LHCN-M2 (cell line): Measurements from ENCODE around the gene MCMBP. TPM values are rescaled to one million over a fixed set of nuclear protein-coding genes. Genes with fewer than 3 reads are reported as not detected.
"Not testable (repeated sequence)": the region's sequence is repeated elsewhere in the genome, so short reads cannot be mapped to it uniquely, and the experiment has no call there.

Source experiments
- DNase-seq: peaks from one replicate; pipeline ENCODE4 v3.0.0-alpha.2; 2012; ENCODE audit warnings: low read depth
- polyA plus RNA-seq: library from polyadenylated mRNA; unstranded; fragments of >200 nt; gene quantifications from one replicate; pipeline ENCODE4 v1.2.1, GENCODE V29; 2012; ENCODE audit warnings: missing spikeins
- total RNA-seq: library from RNA; depleted of rRNA; stranded (reverse); fragments of >200 nt; gene quantifications from 2 replicates; pipeline ENCODE4 v1.2.3, GENCODE V29; 2014; rRNA removed

MCMBP gene, protein sequence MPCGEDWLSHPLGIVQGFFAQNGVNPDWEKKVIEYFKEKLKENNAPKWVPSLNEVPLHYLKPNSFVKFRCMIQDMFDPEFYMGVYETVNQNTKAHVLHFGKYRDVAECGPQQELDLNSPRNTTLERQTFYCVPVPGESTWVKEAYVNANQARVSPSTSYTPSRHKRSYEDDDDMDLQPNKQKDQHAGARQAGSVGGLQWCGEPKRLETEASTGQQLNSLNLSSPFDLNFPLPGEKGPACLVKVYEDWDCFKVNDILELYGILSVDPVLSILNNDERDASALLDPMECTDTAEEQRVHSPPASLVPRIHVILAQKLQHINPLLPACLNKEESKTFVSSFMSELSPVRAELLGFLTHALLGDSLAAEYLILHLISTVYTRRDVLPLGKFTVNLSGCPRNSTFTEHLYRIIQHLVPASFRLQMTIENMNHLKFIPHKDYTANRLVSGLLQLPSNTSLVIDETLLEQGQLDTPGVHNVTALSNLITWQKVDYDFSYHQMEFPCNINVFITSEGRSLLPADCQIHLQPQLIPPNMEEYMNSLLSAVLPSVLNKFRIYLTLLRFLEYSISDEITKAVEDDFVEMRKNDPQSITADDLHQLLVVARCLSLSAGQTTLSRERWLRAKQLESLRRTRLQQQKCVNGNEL
- 68.0 and 80.1 TPM in 2 replicates for total RNA-seq
- 28.0 TPM for polyA plus RNA-seq

DNA sequence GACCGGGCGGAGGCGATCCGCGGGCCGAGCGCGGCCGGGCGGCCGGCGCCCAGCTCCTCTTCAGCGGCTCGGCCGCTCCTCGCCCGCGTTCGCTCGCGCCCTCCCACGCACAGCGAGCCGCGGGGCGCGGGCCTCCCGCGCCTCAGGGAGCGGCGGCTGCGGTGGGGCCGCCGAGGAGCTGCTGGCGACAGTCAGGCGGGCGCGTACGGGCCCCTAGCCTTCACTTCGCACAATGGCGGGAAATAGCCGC lies at the start of gene MCMBP:
MCMBP (minus strand) TSS at position 234 of the 250 bp plus-strand sequence. CDS start 259 bp downstream, outside the sequence.
- no peak for DNase-seq

DNA sequence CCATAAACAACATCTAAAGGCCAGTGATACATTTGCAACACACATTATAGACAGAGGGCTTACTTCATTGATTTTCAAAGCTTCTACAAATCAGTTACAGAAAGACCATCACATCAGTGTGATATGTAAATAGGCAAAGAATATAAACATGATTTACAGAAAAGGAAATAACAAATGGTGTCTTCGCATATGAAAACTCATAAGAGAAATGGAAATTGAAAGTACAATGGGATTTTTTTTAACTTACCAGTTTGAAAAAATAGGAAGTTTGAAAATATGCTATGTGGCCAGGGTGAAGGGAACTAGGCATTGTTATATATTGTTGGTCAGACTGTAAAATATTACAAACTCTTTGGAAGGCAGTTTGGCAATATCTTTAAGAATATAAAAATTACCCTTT lies 47.2 kb upstream of the MCMBP start:
- no peak for DNase-seq

DNA sequence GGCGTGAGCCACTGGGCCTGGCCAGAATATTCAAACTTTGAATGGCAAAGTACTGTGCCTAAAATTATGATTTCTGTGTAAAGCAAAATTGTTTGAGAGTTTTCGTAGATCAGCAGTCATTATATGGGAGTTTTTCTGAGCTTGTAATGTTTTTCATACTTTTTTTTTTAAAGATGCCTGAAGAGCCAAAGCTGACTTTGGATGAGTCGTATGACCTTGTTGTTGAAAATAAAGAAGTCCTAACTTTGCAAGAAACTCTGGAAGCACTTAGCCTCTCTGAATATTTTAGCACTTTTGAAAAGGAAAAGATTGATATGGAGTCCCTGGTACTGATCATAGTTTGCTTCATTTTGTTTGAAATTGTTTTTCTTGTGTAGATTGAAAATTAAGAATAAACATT lies 46.6 kb upstream of the MCMBP start:
- DNase-seq: no peak

DNA sequence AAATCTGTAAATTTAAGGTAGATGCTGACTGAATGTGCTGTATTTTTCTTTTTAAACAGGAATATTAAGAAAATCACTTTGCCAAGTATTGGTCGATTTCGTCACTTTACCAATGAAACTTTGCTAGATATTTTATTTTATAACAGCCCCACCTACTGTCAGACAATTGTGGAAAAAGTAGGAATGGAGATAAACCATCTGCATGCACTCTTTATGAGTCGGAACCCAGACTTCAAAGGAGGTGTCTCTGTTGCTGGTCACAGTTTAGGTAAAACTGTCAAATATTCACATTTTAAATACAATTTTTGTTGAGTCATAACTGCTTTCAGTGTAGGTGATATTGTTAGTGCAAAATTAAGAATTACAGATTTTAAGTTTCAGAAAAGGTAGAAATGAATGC lies 45.1 kb upstream of the MCMBP start:
- no peak for DNase-seq

DNA sequence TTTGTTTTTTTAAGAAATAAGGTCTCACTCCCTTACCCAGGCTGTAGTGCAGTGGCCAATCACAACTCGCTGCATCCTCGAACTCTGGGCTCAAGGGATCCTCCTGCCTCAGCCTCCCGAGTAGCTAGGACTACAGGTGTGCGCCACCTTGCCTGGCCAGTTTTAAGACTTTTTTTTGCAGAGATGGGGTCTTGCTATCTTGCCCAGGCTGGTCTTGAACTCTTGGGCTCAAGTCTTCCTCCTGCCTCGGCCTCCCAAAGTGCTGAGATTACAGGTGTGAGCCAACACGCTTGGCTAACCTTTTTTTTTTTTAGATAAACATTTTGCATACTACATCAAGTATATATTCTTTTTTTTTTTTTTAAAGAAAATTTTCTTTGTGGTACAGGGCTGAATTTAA lies 38.0 kb upstream of the MCMBP start:
- no peak for DNase-seq

DNA sequence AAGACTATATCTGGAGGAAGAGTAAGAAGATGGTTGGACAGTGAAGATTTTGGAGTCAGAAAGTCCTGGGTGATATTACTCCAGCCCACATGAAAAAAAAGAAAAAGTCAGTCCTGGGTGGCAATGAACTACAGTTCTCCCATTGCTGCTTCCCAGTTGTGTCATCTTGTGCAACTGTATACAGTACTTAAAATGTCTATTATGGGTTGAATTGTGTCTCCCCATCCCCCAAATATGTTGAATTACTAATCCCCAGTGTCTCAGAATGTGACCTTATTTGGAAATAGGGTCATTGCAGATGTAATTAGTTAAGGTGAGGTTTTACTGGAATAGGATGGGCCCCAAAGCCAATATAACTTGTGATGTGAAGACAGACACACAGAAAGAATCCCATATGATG lies 35.5 kb upstream of the MCMBP start:
- DNase-seq: no peak

DNA sequence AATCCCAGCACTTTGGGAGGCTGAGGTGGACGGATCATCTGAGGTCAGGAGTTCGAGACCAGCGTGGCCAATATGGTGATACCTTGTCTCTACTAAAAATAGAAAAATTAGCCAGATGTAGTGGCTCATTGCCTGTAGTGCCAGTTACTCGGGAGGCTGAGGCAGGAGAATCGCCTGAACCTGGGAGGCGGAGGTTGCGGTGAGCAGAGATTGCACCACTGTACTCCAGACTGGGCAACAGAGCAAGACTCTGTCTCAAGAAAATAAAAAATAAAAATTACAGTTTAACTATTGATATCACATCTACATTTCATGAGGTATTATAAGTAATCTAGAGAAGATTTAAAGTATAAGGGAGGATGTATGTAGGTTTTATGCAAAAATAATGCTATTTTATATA lies 35.1 kb upstream of the MCMBP start:
- DNase-seq: not testable (repeated sequence)

DNA sequence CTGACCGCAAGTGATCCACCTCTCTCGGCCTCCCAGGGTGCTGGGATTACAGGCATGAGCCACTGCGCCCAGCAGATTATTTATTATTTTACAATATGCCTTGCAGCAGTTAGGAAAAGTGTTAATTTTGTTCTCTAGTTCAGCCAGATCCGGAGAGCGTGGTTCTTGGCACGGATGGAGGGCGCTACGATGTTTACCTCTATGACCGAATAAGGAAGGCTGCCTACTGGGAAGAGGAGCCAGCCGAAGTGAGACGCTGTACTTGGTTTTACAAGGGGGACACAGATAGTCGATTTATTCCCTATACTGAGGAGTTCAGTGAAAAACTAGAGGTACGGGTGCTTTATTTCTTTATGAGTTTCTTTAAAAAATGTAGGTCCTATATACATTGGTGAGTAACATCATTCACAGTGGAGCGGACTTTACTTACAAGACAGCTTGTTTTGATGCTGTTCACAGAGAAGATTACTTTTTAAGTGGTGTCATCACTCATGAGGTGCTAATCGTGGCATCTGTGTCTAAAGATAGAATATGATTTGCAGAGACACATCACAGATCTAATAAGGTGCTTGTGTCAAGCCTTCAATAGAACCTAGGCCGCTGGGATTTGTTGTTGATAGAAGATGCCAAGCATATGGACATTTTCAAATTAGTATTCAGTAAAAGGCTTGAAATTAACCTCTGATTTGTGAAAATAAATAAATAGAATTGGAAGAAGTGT lies 31.5 kb upstream of the MCMBP start:
- DNase-seq: no peak

DNA sequence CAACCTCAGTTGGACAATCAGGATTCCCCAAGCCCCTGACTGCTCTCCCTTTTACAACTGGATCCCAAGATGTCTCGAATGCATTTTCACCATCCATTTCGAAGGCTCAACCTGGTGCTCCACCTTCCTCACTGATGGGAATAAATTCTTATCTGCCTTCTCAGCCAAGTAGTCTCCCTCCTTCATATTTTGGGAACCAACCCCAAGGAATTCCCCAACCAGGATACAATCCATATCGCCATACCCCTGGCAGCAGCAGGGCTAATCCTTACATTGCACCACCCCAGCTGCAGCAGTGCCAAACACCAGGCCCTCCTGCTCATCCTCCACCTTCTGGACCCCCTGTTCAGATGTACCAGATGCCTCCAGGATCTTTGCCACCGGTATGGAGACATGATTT lies 25.9 kb upstream of the MCMBP start:
- no peak for DNase-seq

DNA sequence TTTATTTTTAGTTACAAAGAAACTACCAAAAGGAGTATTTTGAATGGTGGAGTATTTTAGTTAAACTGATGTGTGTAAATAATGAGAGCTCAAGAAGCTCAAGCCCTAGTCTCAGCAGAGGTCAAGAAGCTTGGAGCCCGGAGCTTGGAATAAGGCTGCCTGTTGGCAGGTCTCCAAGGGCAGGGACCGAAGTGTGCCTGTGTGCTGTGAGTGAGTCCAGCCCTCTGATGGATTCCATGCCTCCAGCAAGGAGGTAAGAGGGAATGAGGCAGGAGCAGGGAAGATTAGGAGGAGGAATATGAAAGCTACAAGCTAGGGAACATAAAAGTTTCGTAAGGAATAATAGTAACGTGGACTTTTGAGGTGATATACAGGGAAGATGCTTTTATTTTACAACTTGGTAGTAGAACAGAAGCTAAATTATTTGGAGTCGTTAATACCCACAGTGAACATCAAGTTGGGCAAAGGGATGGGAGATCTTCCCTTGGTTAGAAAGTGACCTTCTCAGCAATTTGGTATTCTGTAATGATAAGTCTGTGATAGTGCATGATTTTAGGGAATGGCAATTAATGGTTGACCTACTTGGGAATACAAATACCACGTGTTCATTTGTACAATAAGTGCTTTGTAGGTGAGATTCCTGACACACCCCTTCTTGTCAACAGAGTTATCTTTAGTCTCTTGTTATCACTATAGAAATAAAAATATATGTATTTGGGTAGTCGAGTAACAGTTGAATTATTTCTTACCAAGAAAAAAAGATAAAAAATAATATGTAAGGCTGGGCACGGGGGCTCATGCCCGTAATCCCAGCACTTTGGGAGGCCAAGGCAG lies 24.5 kb upstream of the MCMBP start:
- peak; percentile 12 for DNase-seq

DNA sequence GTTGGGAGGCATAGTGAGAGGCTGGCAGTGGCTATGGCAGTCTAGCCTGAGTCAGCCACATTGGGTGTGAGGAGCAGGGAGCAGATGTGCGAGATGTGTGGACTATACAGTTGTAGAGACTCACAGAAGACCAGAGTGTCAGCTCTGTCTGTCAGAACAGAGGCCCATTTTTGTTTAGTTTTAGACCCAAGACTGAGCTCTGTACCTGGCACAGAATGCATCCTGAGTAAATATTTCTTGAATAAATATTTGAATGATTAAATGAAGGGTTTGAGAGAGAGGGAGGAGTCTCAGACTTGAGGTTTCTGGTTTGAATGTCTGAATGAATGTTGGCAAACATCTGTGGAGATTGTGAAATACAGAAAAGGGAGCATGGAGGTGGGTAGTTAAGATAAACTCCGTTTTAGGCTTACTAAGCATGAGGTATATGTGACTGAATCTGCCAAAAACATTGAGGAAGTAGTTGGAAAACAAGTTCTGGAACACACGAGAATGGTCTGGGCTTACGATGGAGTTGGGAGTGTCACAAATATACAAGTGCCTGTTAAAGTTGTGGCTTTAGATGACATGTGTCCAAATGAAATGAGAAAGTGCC lies 23.5 kb upstream of the MCMBP start:
- DNase-seq: peak; percentile 63

DNA sequence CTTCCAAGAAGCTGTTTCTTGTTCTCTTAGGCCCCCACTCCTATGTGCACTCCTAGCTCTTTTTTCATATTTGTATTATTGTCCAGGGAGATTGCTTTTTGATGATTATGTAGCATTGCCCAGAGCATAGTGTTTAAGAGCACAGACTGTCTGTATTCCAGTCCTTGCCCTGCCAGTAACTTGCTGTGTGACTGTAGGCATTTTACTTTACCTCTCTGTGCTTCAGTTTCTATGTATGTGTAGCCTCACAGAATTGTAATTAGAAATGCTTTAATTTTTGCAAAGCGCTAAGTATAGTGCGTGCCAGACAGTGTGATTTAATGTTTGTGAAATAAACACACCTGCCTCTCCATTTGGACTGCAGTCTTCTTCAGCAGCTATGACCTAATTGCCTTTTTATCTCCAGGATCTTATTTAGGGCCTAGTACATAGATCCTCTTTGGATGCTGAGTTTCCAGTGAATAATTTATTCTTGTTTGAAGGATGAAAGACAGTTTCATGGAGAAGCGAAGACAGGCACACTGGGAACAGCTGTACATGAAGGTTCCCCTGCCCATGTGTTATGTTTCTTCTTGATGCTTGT lies 21.3 kb upstream of the MCMBP start:
- DNase-seq: no peak

DNA sequence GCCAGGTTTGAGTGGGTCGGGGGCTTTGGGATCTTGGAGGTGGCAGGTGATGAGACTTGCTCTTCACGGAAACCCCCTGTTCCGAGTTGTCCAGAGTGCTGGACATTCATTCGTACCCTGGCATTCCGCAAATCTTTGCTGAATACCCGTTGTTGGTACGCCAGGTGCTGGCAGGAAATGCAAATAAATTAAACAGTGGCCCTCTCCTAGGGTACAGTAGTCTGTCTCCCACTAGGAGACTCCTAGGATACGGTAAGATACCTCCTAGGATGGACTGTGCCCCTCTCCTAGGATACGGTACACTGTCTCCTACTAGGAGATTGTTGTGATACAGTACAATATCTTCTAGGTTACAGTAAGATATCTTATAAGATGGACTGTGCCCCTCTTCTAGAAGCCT lies 20.4 kb upstream of the MCMBP start:
- DNase-seq: no peak

DNA sequence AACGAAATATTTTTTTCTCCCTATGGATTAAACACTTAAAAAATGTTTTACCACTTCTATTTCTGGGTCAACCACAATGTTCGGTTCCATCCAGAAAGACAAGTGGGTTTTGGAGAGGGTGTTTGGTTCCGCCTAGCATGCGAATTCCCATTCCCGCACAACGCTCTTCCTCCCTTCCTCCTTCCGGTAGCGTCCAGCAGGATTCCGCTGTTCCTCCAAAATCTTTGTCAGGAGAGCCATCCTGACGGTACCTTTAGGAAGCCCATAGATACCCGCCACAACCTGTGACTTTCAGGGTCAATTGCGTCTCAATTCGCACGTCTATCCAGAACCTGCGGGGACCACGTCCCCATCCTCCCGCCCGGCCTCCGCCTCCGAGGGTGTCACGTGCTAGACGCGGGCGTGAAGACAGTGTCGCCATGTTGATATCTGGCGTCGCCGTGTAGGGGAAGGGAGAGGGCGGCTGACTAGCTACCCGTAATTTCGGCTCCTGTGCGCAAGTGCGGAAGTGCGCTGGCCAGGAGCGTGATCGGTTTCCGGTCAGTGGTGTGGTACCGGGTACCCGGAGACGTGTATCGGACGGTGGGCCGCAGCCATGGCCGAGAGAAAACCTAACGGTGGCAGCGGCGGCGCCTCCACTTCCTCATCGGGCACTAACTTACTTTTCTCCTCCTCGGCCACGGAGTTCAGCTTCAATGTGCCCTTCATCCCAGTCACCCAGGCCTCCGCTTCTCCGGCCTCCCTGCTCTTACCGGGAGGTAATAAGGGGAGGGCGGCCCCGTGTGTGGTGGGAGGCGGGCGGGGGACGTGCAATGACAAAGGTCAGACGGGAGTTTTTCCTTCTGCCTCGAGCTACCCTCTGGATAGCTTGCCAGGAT lies 19.8 kb upstream of the MCMBP start, which contains the start of gene SEC23IP:
SEC23IP (plus strand) TSS at position 543 of the 878 bp plus-strand sequence; CDS start at position 596, 53 bp downstream.
- DNase-seq: peak; percentile 95

DNA sequence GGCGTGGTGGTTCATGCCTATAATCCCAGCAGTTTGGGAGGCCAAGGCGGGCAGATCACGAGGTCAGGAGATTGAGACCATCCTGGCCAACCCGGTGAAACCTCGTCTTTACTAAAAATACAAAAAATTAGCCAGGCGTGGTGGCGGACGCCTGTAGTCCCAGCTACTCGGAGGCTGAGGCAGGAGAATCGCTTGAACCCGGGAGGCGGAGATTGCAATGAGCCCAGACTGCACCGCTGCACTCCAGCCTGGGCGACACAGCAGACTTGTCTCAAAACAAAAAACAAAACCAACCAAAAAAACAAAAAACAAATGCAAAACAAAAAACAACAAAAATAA lies 19.2 kb upstream of the MCMBP start:
- DNase-seq: not testable (repeated sequence)

DNA sequence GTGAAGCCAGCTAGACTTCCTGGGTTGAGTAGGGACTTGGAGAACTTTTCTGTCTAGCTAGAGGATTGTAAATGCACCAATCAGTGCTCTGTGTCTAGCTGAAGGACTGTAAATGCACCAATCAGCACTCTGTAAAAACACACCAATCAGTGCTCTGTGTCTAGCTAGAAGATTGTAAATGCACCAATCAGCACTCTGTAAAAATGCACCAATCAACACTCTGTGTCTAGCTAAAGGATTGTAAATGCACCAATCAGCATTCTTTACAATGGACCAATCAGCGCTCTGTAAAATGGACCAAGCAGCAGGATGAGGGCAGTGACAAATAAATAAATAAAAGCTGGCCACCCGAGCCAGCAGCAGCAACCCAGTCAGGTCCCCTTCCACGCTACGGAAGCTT lies 17.7 kb upstream of the MCMBP start:
- not testable (repeated sequence) for DNase-seq

DNA sequence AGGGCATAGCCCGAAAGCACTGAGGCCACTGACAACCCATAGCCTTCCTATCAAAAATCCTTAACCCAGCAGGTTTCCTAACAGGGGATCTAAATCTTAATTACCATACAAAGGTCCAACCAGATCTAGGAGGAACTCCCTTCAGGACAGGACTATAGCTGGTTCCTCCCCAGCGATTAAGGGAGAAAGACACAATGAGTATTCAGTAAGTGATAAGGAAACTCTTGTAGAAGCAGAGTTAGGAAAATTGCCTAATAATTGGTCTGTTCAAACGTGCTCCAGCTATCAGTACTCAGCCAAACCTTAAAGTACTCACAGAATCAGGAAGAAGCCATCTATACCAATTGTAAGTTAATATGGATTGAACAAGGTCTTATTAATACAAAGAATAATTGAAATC lies 16.6 kb upstream of the MCMBP start:
- DNase-seq: not testable (repeated sequence)

DNA sequence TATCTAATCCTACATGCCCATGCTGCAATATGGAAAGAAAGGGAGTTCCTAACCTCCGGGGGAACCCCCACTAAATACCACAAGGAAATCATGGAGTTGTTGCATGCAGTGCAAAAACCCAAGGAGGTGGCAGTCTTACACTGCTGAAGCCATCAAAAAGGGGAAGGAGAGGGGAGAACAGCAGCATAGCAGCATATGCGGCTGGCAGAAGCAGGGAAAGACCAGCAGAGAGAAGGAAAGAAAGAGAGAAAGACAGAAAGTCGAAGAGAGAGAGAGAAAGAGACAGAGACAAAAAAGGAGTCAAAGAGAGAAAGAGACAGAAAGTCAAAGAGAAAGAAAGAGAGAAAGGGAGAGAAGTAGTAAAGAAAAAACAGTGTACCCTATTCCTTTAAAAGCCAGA lies 16.1 kb upstream of the MCMBP start:
- DNase-seq: not testable (repeated sequence)

DNA sequence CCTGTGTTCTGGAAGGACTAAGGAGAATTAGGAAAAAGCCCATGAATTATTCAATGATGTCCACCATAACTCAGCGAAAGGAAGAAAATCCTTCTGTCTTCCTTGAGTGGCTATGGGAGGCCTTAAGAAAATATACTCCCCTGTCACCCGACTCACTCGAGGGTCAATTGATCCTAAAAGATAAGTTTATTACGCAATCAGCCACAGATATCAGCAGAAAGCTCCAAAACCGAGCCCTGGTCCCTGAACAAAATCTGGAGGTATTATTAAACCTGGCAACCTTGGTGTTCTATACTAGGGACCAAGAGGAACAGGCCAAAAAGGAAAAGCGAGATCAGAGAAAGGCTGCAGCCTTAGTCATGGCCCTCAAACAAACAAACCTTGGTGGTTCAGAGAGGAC lies 13.4 kb upstream of the MCMBP start:
- DNase-seq: not testable (repeated sequence)
